ENCODE measurements around the gene CLEC17A.
A peak's percentile ranks its signal among the peaks of the same experiment; 100 is the strongest.
"Not testable (repeated sequence)": the region's sequence is repeated elsewhere in the genome, so short reads cannot be mapped to it uniquely, and the experiment has no call there.

CLEC17A gene

DNA sequence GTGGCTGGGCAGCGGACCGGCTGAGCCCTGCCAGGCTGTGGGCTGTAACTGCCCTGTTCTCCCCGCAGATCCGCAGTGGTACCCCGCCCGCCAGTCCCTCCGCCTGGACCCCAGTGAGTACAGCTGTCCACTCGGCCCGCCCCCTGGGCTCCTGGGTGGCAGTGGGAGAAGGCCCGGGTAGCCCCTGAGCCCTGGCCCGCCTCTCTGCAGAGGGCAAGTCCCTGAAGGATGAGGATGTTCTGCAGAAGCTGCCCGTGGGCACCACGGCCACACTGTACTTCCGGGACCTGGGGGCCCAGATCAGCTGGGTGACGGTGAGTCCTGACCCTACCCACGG, 19.3 kb upstream of the CLEC17A start:
- Histone ChIP-seq H3K27me3 (ENCODE audit: insufficient read depth, low read length) (no peaks in the 10 kb centered on the region), H3K36me3 (ENCODE audit: insufficient read depth, low read length) (peaks cover 22% of the 10 kb centered on the region), H3K4me3 (ENCODE audit: low read length) (no peak overlapping the region), H3K4me1 (ENCODE audit: insufficient read depth, low read length) (peaks cover 13% of the 10 kb centered on the region), H3K9me3 (ENCODE audit: low read length) (no peaks in the 10 kb centered on the region), H2AFZ (ENCODE audit: low read depth, low read length) (no peak overlapping the region)

DNA sequence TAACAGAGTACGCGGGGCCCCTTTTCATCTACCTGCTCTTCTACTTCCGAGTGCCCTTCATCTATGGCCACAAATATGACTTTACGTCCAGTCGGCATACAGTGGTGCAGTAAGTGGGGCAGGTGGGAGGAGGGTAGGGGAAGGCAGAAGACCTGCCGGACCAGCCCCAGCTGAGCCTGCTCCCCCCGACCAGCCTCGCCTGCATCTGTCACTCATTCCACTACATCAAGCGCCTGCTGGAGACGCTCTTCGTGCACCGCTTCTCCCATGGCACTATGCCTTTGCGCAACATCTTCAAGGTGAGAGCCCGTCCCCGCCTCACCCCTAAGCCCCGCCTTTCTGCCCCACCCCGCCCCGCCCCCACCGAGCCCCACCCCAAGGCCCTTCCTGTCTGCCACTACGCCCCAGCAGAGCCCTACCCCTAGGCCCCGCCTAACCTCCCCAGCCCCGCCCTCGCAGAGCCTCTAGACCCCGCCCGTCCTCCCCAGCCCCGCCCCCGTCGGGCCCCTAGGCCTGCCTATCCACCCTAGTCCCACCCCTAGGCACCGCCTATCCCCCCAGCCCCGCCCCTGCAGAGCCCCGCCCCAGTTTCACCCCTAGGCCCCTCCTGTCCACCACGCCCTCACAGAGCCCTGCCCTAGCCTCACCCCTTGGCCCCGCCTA, 18.8 kb upstream of the CLEC17A start:
- Histone ChIP-seq H3K4me1 (ENCODE audit: insufficient read depth, low read length) (peaks cover 10% of the 10 kb centered on the region), H2AFZ (ENCODE audit: low read depth, low read length) (no peak overlapping the region), H3K36me3 (ENCODE audit: insufficient read depth, low read length) (peaks cover 23% of the 10 kb centered on the region), H3K9me3 (ENCODE audit: low read length) (no peaks in the 10 kb centered on the region), H3K4me3 (ENCODE audit: low read length) (no peak overlapping the region), H3K27me3 (ENCODE audit: insufficient read depth, low read length) (no peaks in the 10 kb centered on the region)

DNA sequence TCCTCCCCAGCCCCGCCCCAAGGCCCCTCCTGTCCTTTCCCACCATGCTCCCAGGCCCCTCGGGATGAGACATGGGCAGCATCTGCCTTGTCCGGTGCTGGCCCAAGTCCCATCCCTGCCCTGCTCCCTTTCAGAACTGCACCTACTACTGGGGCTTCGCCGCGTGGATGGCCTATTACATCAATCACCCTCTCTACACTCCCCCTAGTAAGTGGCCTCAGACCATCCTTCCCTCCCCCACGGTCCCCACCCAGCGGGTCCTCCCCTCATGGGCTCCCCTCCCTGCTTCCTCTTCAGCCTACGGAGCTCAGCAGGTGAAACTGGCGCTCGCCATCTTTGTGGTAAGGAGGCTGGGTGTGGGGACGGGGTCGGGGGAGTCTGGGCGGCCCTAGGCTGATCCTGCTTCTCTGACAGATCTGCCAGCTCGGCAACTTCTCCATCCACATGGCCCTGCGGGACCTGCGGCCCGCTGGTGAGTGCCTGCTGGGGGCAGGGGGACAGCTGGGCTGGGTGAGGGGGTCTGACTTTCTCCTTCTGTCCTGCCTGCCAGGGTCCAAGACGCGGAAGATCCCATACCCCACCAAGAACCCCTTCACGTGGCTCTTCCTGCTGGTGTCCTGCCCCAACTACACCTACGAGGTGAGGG, 18.1 kb upstream of the CLEC17A start:
- H3K4me1 ChIP-seq (ENCODE audit: insufficient read depth, low read length); H2AFZ ChIP-seq (ENCODE audit: low read depth, low read length); H3K27me3 ChIP-seq (ENCODE audit: insufficient read depth, low read length); H3K9me3 ChIP-seq (ENCODE audit: low read length); H3K4me3 ChIP-seq (ENCODE audit: low read length): not testable (repeated sequence)
- peaks cover 27% of the 10 kb centered on the region for H3K36me3 ChIP-seq (ENCODE audit: insufficient read depth, low read length)

DNA sequence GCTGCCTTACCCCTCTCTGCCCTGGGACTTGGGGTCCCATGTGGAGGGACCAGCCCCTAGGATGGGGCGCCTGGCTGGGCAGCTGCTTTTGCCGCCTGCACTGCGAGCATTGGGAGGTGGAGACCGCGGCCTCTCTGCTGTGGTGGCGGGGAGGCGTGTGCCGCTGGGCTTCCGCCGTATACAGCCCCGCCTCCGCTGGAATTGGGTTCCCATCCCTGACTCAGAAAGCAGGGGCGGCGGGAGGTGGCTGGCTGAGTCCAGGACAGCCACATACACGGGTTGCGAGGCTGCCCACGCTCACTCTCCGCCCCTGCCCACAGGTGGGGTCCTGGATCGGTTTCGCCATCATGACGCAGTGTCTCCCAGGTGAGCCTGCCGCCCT, 17.6 kb upstream of the CLEC17A start:
- Histone ChIP-seq H3K4me1 (ENCODE audit: insufficient read depth, low read length) (peaks cover 7% of the 10 kb centered on the region), H3K4me3 (ENCODE audit: low read length) (no peak overlapping the region), H3K27me3 (ENCODE audit: insufficient read depth, low read length) (no peaks in the 10 kb centered on the region), H3K9me3 (ENCODE audit: low read length) (no peaks in the 10 kb centered on the region), H2AFZ (ENCODE audit: low read depth, low read length) (no peak overlapping the region), H3K36me3 (ENCODE audit: insufficient read depth, low read length) (peaks cover 27% of the 10 kb centered on the region)

DNA sequence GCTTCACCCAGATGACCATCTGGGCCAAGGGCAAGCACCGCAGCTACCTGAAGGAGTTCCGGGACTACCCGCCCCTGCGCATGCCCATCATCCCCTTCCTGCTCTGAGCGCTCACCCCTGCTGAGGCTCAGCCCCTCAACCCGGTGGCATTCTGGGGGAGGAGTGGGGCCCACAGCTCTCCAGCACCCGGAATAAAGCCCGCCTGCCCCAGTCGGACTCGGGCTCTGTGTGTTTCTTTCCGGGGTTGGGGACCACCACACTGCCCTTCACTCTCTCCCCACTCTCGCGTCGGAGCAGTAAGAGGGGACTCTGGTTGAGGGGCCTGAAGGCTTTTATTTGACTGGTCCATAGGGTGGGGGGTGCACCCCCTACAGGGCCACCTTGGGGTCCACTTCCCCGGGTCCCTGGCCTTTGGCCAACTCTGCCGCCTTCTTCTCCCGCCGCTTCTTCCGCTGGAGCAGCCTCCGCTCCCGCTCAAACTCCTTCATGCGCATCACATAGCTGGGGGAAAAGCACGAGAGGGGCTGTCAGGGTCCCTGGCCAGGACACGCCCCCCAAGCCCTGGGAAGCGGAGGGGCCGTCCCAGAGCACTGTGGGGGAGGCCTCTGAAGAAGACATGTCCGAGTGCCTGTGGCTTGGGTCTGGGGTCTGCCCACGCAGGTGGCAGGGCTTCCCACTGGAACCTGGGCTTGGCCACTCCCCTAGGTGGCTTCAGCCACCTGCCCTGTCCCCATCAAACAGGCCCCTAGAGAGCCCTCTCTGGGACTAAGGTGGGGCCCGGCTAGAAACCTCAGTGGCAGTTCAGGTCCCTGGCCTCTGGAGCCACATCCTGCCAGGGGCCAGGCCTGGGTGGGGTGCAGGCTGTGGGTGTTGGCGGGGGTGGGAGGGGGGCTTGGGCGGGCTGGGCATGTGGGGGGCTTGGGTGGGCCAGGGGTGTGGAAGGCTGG, 16.8 kb upstream of the CLEC17A start:
- Histone ChIP-seq H3K27me3 (ENCODE audit: insufficient read depth, low read length) (no peaks in the 10 kb centered on the region), H3K4me3 (ENCODE audit: low read length) (no peak overlapping the region), H3K4me1 (ENCODE audit: insufficient read depth, low read length) (peaks cover 3% of the 10 kb centered on the region), H3K36me3 (ENCODE audit: insufficient read depth, low read length) (peaks cover 27% of the 10 kb centered on the region), H3K9me3 (ENCODE audit: low read length) (no peaks in the 10 kb centered on the region), H2AFZ (ENCODE audit: low read depth, low read length) (no peak overlapping the region)

DNA sequence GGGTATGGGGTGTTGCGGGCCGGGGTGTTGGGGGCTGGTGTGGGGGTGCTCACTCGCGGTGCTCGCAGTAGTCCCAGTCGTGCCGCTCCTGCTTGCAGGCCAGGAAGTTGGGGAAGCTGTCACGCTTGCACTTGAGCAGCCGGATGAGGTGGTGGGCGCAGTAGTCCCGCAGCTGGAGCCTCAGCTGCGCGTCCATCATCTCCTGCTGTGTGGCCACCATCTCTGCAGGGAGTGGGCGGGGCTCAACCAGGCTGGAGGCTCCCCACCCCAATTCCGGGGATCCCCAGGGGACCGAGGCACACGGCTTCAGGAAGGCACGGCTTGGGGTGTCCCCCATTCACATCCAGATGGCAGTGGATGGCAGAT, 16.2 kb upstream of the CLEC17A start:
- no peaks in the 10 kb centered on the region for H3K9me3 ChIP-seq (ENCODE audit: low read length)
- H2AFZ ChIP-seq (ENCODE audit: low read depth, low read length): no peak overlapping the region
- H3K36me3 ChIP-seq (ENCODE audit: insufficient read depth, low read length): peaks cover 27% of the 10 kb centered on the region
- H3K27me3 ChIP-seq (ENCODE audit: insufficient read depth, low read length): no peaks in the 10 kb centered on the region
- H3K4me3 ChIP-seq (ENCODE audit: low read length): no peak overlapping the region
- H3K4me1 ChIP-seq (ENCODE audit: insufficient read depth, low read length): peaks cover 5% of the 10 kb centered on the region

DNA sequence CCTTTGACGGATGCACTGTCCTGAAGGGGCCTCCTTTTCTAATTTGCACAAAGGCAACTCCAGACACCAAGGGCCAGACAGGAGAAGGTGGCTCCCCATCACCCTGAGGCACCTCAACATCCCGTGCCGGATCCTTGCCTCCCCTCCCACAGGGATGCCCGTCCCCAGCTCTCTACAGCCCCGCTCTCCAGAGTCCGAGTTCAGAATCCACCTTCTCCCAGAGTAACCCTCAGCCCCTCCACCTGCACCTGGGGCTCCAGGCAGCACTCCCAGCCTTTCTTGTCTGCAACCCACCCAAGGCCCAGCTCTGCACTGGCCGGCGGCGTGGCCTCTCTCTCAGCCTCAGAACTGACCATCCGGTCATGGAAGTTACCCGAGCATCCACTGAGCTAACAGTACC, 15.8 kb upstream of the CLEC17A start:
- no peaks in the 10 kb centered on the region for H3K27me3 ChIP-seq (ENCODE audit: insufficient read depth, low read length)
- H3K36me3 ChIP-seq (ENCODE audit: insufficient read depth, low read length): peaks cover 27% of the 10 kb centered on the region
- no peaks in the 10 kb centered on the region for H3K9me3 ChIP-seq (ENCODE audit: low read length)
- no peak overlapping the region for H3K4me3 ChIP-seq (ENCODE audit: low read length)
- H2AFZ ChIP-seq (ENCODE audit: low read depth, low read length): no peak overlapping the region
- H3K4me1 ChIP-seq (ENCODE audit: insufficient read depth, low read length): peaks cover 5% of the 10 kb centered on the region

DNA sequence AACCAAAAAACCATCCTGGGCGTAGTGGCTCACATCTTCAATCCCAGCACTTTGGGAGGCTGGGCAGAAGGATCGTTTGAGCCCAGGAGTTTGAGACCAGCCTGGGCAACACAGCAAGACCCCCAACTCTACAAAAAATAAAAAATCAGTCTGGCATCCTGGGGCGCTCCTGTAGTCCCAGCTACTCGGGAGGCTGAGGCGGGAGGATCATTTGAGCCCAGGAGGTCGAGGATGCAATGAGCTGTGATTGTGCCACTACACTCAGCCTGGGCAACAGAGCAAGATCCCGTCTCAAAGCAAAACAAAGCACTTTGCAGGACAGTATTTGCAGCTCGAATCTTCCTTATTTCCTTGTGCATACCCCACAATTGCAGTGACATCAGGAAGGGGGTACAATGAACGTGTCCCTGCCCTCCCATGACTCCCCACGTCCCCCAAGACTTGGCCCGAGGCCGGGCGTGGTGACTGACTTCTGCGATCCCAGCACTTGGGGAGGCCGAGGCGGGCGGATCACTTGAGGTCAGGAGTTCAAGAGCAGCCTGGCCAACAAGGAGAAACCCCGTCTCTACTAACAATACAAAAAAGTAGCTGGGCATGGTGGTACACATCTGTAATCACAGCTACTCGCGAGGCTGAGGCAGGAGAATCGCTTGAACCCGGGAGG, 11.9 kb upstream of the CLEC17A start:
- H3K27me3 ChIP-seq (ENCODE audit: insufficient read depth, low read length): no peaks in the 10 kb centered on the region
- peaks cover 12% of the 10 kb centered on the region for H3K36me3 ChIP-seq (ENCODE audit: insufficient read depth, low read length)
- H3K4me3 ChIP-seq (ENCODE audit: low read length): peak overlapping the region; percentile 90
- no peaks in the 10 kb centered on the region for H3K9me3 ChIP-seq (ENCODE audit: low read length)
- no peak overlapping the region for H2AFZ ChIP-seq (ENCODE audit: low read depth, low read length)
- H3K4me1 ChIP-seq (ENCODE audit: insufficient read depth, low read length): peaks cover 5% of the 10 kb centered on the region

DNA sequence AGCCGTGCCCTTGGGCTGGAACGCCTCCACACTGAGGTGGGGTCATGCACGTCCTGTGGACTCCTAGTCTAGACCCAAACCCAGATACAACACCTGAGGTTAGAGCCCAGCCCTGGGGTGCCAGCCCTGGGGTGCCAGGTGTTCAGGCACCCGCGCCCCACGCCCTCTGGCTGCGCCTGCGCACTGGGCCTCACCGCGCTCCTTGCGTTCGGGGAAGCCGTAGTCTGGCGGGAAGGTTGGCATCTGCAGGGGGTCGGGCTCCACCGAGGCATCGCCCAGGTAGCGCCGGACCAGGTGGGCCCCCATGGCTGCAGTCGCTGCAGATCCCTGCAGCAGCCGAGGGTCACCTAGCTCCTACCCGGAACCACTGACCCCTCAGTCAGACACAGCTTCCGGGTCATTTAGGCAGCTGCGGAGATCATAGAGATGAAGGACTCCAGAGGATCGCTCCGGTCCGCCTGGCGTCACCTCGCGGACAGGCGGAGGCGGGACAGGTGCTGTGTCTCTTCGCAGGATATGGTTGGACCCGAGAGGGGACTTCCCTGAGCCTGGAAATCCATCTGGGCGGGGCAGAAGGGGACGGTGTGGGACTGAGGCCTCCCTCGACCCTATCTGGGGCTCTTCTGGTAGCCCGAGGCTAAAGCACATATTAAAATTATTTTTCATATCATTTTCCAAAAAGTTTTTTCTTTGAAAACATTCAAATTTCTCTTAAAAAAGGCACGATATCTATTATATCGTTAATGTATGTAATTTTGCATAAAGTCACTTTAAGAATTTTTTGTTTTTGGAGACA, 11.0 kb upstream of the CLEC17A start, which contains the start of gene NDUFB7:
TSS of gene NDUFB7 (minus strand) at position 372 of the 796 bp plus-strand sequence. CDS start at position 306, 66 bp downstream.
- Histone ChIP-seq H3K4me1 (ENCODE audit: insufficient read depth, low read length) (peaks cover 5% of the 10 kb centered on the region), H2AFZ (ENCODE audit: low read depth, low read length) (peak within 1 kb of the TSS; percentile 17), H3K4me3 (ENCODE audit: low read length) (peak within 1 kb of the TSS; percentile 90), H3K27me3 (ENCODE audit: insufficient read depth, low read length) (no peaks in the 10 kb centered on the region), H3K36me3 (ENCODE audit: insufficient read depth, low read length) (peaks cover 8% of the 10 kb centered on the region), H3K9me3 (ENCODE audit: low read length) (no peaks in the 10 kb centered on the region)

DNA sequence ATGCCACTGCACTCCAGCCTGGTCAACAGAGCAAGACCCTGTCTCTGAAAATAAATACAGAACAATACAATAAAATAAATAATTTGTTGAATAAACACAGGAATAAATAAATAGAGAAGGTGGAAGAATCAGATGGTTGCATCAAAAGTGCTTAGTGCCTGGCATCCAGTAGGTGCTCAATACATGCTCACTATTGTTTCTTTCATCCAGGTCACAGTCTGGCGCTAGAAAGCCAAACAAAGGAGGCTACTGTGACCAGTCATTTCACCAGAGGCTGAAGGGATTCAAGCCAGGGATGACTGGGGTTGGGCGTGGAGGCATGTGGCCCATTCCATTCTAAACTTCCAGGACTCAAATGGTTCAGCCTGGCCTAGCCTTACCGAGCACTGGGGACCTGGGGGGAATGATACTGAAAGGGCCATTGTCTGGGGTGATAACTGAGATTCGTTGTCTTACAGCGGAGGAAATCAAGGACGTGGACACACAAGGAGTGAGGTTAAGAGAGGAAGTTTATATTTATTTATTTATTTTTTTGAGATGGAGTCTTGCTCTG, 7.4 kb upstream of the CLEC17A start:
- Histone ChIP-seq H2AFZ (ENCODE audit: low read depth, low read length) (no peak overlapping the region), H3K36me3 (ENCODE audit: insufficient read depth, low read length) (no peaks in the 10 kb centered on the region), H3K27me3 (ENCODE audit: insufficient read depth, low read length) (no peaks in the 10 kb centered on the region), H3K9me3 (ENCODE audit: low read length) (no peaks in the 10 kb centered on the region), H3K4me1 (ENCODE audit: insufficient read depth, low read length) (peaks cover 5% of the 10 kb centered on the region), H3K4me3 (ENCODE audit: low read length) (no peak overlapping the region)

DNA sequence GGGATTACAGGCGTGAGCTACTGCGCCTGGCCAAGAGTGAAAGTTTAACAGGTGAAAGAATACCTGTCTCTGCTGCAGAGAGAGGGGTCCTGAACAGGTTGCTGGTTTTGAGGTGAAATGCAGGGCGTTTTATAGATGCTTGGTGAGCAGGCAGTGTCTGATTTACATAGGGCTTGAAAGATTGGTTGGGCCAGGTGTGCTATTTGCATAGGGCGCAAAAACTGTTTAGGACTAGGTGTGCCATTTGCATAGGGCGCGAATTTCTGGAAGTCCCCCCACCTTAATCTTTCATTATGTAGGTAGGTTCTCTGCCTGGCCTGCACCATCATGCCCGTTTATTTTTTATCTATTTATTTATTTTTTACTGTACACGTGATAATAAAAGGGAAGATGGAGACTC, 6.5 kb upstream of the CLEC17A start:
- Histone ChIP-seq H3K27me3 (ENCODE audit: insufficient read depth, low read length) (no peaks in the 10 kb centered on the region), H3K4me1 (ENCODE audit: insufficient read depth, low read length) (no peaks in the 10 kb centered on the region), H3K4me3 (ENCODE audit: low read length) (no peak overlapping the region), H2AFZ (ENCODE audit: low read depth, low read length) (no peak overlapping the region), H3K36me3 (ENCODE audit: insufficient read depth, low read length) (no peaks in the 10 kb centered on the region), H3K9me3 (ENCODE audit: low read length) (no peaks in the 10 kb centered on the region)

DNA sequence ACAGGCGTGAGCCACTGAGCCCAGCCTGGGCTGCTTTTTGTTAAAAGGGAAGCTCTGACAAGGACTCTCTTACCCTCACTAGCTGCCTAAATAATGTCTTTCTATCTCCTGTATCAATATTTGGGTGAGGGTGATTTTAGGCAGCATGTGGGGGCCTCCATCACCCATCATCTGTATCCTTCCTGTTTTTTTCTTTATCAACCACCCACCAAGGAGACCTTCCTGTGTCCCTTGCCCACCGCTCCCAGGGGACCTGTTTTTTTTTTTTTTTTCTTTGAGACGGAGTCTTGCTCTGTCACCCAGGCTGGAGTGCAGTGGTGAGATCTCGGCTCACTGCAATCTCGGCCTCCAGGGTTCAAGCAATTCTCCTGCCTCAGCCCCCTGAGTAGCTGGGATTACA, 5.6 kb upstream of the CLEC17A start:
- no peak overlapping the region for H2AFZ ChIP-seq (ENCODE audit: low read depth, low read length)
- H3K4me1 ChIP-seq (ENCODE audit: insufficient read depth, low read length): no peaks in the 10 kb centered on the region
- no peaks in the 10 kb centered on the region for H3K9me3 ChIP-seq (ENCODE audit: low read length)
- H3K36me3 ChIP-seq (ENCODE audit: insufficient read depth, low read length): no peaks in the 10 kb centered on the region
- H3K4me3 ChIP-seq (ENCODE audit: low read length): no peak overlapping the region
- H3K27me3 ChIP-seq (ENCODE audit: insufficient read depth, low read length): no peaks in the 10 kb centered on the region
